Vagina (tissue), 2 donors: ENCODE results near the gene DPF3.

ENCODE experiments used
- CTCF ChIP-seq, 3 experiments: fragments of 450-650 bp in 2 of 3; fragments of 200-600 bp in 1 of 3; sonication (generic) in 1 of 3; IDR thresholded peaks; one replicate each; pipeline ENCODE4 v1.5.1; 2017 to 2019; ENCODE audit warnings: antibody characterized with exemption in 3 of 3, mild to moderate bottlenecking in 2 of 3, moderate library complexity in 2 of 3
- POLR2A ChIP-seq, 2 donors: fragments of 450-650 bp; IDR thresholded peaks; one replicate each; pipeline ENCODE4 v1.6.1; 2017; ENCODE audit warnings: antibody characterized with exemption in 2 of 2, mild to moderate bottlenecking in 2 of 2, moderate library complexity in 2 of 2

- TF ChIP-seq POLR2A (IDR thresholded peaks at IDR 0.05) (no peak), CTCF (IDR thresholded peaks at IDR 0.05) (no peak)
These were observed 141.9 kb downstream of the DPF3 start for GRCh38 chr14:72752034-72752412.
